Sigmoid colon (tissue), 4 donors: ENCODE data around the gene PPT1.

Experiments
- EP300 ChIP-seq, 4 donors: sonication (generic); formaldehyde crosslinking; IDR thresholded peaks; one replicate each; pipeline ENCODE4 v1.6.1; 2017; ENCODE audit warnings: antibody characterized with exemption in 4 of 4
- POLR2A ChIP-seq, 2 donors: fragments of 450-650 bp; IDR thresholded peaks; one replicate each; pipeline ENCODE4 v1.6.1; 2016; ENCODE audit warnings: antibody characterized with exemption in 2 of 2, mild to moderate bottlenecking in 2 of 2, moderate library complexity in 2 of 2
- POLR2AphosphoS5 ChIP-seq, 4 donors: sonication (generic); formaldehyde crosslinking; IDR thresholded peaks; one replicate each; pipeline ENCODE4 v1.6.1; 2017; ENCODE audit warnings: antibody characterized with exemption in 4 of 4
- TF ChIP-seq, protein P1 (sequence below), 4 experiments: fragments of 450-650 bp in 3 of 4; fragments of 200-600 bp in 1 of 4; IDR thresholded peaks; one replicate each; pipeline ENCODE4 v1.5.1; 2016 to 2019; ENCODE audit warnings: antibody characterized with exemption in 4 of 4, mild to moderate bottlenecking in 3 of 4, moderate library complexity in 2 of 4

DNA sequence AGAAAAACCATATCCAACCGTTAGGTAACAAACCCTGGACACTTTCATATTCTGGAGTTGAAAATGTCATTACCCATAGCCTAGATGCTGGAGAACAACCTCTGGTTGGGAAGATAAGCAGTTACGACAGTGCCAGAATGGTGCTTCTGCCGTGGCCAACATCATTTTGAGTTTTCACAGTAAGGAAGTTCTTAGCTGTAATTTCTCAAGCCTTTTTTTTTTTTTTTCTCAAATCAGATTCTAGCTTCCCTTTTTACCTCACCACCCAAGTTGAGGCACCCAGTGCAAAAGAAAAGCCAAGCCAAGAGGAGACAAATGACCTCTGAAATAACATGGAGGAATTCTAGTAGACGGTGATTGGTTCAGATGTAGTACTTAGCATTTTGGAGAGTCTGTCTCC lies 21.8 kb downstream of the PPT1 start:
- TF ChIP-seq, protein P1, sequence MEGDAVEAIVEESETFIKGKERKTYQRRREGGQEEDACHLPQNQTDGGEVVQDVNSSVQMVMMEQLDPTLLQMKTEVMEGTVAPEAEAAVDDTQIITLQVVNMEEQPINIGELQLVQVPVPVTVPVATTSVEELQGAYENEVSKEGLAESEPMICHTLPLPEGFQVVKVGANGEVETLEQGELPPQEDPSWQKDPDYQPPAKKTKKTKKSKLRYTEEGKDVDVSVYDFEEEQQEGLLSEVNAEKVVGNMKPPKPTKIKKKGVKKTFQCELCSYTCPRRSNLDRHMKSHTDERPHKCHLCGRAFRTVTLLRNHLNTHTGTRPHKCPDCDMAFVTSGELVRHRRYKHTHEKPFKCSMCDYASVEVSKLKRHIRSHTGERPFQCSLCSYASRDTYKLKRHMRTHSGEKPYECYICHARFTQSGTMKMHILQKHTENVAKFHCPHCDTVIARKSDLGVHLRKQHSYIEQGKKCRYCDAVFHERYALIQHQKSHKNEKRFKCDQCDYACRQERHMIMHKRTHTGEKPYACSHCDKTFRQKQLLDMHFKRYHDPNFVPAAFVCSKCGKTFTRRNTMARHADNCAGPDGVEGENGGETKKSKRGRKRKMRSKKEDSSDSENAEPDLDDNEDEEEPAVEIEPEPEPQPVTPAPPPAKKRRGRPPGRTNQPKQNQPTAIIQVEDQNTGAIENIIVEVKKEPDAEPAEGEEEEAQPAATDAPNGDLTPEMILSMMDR (IDR thresholded peaks at IDR 0.05) = no peak
- no peak for TF ChIP-seq POLR2A (IDR thresholded peaks at IDR 0.05)
- TF ChIP-seq EP300 (IDR thresholded peaks at IDR 0.05) = no peak
- TF ChIP-seq POLR2AphosphoS5 (IDR thresholded peaks at IDR 0.05) = no peak
